ENCODE measurements around the gene ANK3. TPM values are rescaled to one million over a fixed set of nuclear protein-coding genes. Genes with fewer than 3 reads are reported as not detected.

The ANK3 gene
- polyA plus RNA-seq, 3 donors = not detected

DNA sequence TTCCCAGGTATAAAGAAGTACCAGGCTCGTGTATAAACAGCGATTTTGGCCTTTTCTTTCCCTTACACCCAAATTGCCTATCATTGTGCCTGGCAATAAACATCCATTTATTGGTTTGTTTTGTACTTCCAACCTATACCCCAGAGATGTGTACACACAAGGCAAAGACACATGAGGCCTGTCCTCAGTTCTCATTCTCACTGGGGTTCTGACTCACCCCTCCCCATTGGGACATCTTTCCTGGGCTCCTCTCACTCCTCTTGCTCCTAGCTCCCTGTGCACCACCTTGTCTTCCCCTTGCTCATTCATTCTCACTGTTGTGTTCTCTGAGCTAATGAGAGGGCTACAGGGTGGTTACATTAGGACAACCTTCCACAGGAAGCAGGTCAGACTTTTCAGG, 240.7 kb downstream of the ANK3 start:
- H2AFZ ChIP-seq (ENCODE audit: insufficient read depth, low read depth, low read length, poor library complexity, severe bottlenecking) = no peak overlapping the region
- no peak for DNase-seq
- no peaks in the 10 kb centered on the region for H3K4me1 Mint-ChIP-seq
- no peaks in the 10 kb centered on the region for H3K27me3 ChIP-seq (ENCODE audit: control insufficient read depth in 2 of 2, insufficient read depth in 2 of 2, low read length in 2 of 2)
- H3K27ac ChIP-seq (ENCODE audit: low read depth in 1 of 2, low read length in 2 of 2) = no peak overlapping the region
- no peak overlapping the region for H3K9ac ChIP-seq (ENCODE audit: insufficient read depth, low read length, poor library complexity, severe bottlenecking)
- no peak overlapping the region for H3K4me3 Mint-ChIP-seq
- TF ChIP-seq, protein P1, sequence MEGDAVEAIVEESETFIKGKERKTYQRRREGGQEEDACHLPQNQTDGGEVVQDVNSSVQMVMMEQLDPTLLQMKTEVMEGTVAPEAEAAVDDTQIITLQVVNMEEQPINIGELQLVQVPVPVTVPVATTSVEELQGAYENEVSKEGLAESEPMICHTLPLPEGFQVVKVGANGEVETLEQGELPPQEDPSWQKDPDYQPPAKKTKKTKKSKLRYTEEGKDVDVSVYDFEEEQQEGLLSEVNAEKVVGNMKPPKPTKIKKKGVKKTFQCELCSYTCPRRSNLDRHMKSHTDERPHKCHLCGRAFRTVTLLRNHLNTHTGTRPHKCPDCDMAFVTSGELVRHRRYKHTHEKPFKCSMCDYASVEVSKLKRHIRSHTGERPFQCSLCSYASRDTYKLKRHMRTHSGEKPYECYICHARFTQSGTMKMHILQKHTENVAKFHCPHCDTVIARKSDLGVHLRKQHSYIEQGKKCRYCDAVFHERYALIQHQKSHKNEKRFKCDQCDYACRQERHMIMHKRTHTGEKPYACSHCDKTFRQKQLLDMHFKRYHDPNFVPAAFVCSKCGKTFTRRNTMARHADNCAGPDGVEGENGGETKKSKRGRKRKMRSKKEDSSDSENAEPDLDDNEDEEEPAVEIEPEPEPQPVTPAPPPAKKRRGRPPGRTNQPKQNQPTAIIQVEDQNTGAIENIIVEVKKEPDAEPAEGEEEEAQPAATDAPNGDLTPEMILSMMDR (IDR thresholded peaks at IDR 0.05) = no peak
- 92% methylated on average over 2 of the region's 2 CpGs for WGBS (ENCODE audit: insufficient coverage)
- no peak overlapping the region for H3K4me2 ChIP-seq (replicated peaks; ENCODE audit: extremely low read depth, low read length, poor library complexity, severe bottlenecking)
- no peaks in the 10 kb centered on the region for H3K79me2 ChIP-seq (ENCODE audit: insufficient read depth, low read length)
- intact Hi-C loops (cut with micrococcal nuclease) = no loop called here
- H3K9me3 Mint-ChIP-seq = peaks cover 0 to 8% (median 4%) of the 10 kb centered on the region in 7 donors
- no peak overlapping the region for H3K4me3 ChIP-seq (replicated peaks in 1 of 3; ENCODE audit: low read depth in 2 of 3, low read length in 3 of 3)
- H3K4me1 ChIP-seq (ENCODE audit: control insufficient read depth in 1 of 2, insufficient read depth in 2 of 2, low read length in 2 of 2) = no peaks in the 10 kb centered on the region
- no peaks in the 10 kb centered on the region for H4K20me1 ChIP-seq (ENCODE audit: insufficient read depth, low read length)
- H3K27me3 Mint-ChIP-seq (ENCODE audit: low read depth in 3 of 3) = no peaks in the 10 kb centered on the region
- H3K36me3 Mint-ChIP-seq = no peaks in the 10 kb centered on the region
- no peaks in the 10 kb centered on the region for H3K9me3 ChIP-seq (replicated peaks in 1 of 2; ENCODE audit: control insufficient read depth in 1 of 2, insufficient read depth in 1 of 2, low read length in 2 of 2)
- no peak overlapping the region for H3K27ac Mint-ChIP-seq
- H3K36me3 ChIP-seq (replicated peaks in 1 of 2; ENCODE audit: control insufficient read depth in 1 of 2, insufficient read depth in 2 of 2, low read length in 2 of 2) = no peaks in the 10 kb centered on the region

DNA sequence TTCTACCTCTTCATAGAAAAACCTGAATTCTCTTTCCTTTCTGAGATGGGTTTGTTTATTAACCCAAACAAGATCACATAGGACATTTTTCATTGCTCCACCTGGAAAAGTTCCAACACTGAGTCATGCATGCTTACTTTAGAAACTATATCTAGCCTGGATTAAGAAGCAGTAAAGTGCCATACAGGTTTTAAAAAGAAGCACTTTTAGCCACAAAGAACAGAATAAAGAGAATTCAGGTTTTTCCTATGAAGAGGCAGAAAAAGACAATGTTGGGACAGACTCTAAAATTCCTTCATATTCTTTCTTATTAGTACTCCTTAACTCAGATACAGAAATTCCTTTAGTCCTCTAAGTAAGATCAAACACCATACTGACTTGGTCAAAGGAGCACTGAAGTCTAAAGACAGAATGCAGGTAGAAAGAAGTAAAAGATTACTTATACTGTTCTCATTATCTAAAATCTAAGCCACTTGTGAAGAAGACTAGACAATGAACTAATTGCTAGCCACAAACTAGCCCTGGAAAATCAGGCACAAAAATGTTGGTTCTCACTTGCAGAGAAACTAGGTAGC, 241.3 kb downstream of the ANK3 start:
- Histone ChIP-seq H3K4me3 (replicated peaks in 1 of 3; ENCODE audit: low read depth in 2 of 3, low read length in 3 of 3) (no peak overlapping the region), H3K4me2 (replicated peaks; ENCODE audit: extremely low read depth, low read length, poor library complexity, severe bottlenecking) (no peak overlapping the region), H3K36me3 (replicated peaks in 1 of 2; ENCODE audit: control insufficient read depth in 1 of 2, insufficient read depth in 2 of 2, low read length in 2 of 2) (no peaks in the 10 kb centered on the region), H3K9ac (ENCODE audit: insufficient read depth, low read length, poor library complexity, severe bottlenecking) (no peak overlapping the region), H3K9me3 (replicated peaks in 1 of 2; ENCODE audit: control insufficient read depth in 1 of 2, insufficient read depth in 1 of 2, low read length in 2 of 2) (no peaks in the 10 kb centered on the region), H2AFZ (ENCODE audit: insufficient read depth, low read depth, low read length, poor library complexity, severe bottlenecking) (no peak overlapping the region), H4K20me1 (ENCODE audit: insufficient read depth, low read length) (no peaks in the 10 kb centered on the region), H3K79me2 (ENCODE audit: insufficient read depth, low read length) (no peaks in the 10 kb centered on the region), H3K27me3 (ENCODE audit: control insufficient read depth in 2 of 2, insufficient read depth in 2 of 2, low read length in 2 of 2) (no peaks in the 10 kb centered on the region), H3K4me1 (ENCODE audit: control insufficient read depth in 1 of 2, insufficient read depth in 2 of 2, low read length in 2 of 2) (no peaks in the 10 kb centered on the region), H3K27ac (ENCODE audit: low read depth in 1 of 2, low read length in 2 of 2) (no peak overlapping the region)
- peaks cover 0 to 8% (median 4%) of the 10 kb centered on the region in 7 donors for H3K9me3 Mint-ChIP-seq
- intact Hi-C loops (cut with micrococcal nuclease) = no loop called here
- H3K4me3 Mint-ChIP-seq = no peak overlapping the region
- H3K4me1 Mint-ChIP-seq = no peaks in the 10 kb centered on the region
- no peak overlapping the region for H3K27ac Mint-ChIP-seq
- no peaks in the 10 kb centered on the region for H3K27me3 Mint-ChIP-seq (ENCODE audit: low read depth in 3 of 3)
- TF ChIP-seq, protein P1 (IDR thresholded peaks at IDR 0.05) = no peak
- no peak for DNase-seq
- no peaks in the 10 kb centered on the region for H3K36me3 Mint-ChIP-seq

Data from CD14-positive monocyte (primary cell).